ENCODE data around the gene OVCH2.

- TF ChIP-seq POLR2AphosphoS5 (IDR thresholded peaks at IDR 0.05; ENCODE audit: low read depth, low read length) (no peak), REST (IDR thresholded peaks at IDR 0.05; ENCODE audit: insufficient read depth in 1 of 2, low read depth in 2 of 2, low read length in 2 of 2) (no peak)
Observed at GRCh38 chr11:7686761-7687160, 19.5 kb downstream of the OVCH2 start.
